GM23248 (cell line): ENCODE results near the gene ATP10D. TPM values are rescaled to one million over a fixed set of nuclear protein-coding genes. Genes with fewer than 3 reads are reported as not detected.

Experiments
- DNase-seq: peaks from one replicate; pipeline ENCODE4 v3.0.0-alpha.2; 2015
- H2AFZ ChIP-seq: fragments of 200-600 bp; sonication (generic); 2 replicates; pipeline ENCODE4 v1.6.1; 2016; ENCODE audit warnings: antibody characterized with exemption
- H3F3A ChIP-seq: fragments of 200-600 bp; sonication (generic); 2 replicates; pipeline ENCODE4 v1.6.1; 2016; ENCODE audit warnings: mild to moderate bottlenecking, antibody characterized with exemption, mixed run types; ENCODE audit not compliant: insufficient read depth
- H3K27ac ChIP-seq: fragments of 200-600 bp; sonication (generic); 2 replicates; pipeline ENCODE4 v1.5.1; 2016; ENCODE audit warnings: mild to moderate bottlenecking
- H3K27me3 ChIP-seq: fragments of 200-600 bp; sonication (generic); replicated peaks from 2 replicates; pipeline ENCODE4 v1.6.1; 2016; ENCODE audit warnings: mild to moderate bottlenecking; ENCODE audit not compliant: insufficient read depth
- H3K36me3 ChIP-seq: fragments of 200-600 bp; sonication (generic); 2 replicates; pipeline ENCODE4 v1.6.1; 2016; ENCODE audit warnings: low read depth, mild to moderate bottlenecking
- H3K4me1 ChIP-seq: fragments of 200-600 bp; sonication (generic); 2 replicates; pipeline ENCODE4 v1.6.1; 2016; ENCODE audit warnings: mild to moderate bottlenecking; ENCODE audit not compliant: insufficient read depth
- H3K4me2 ChIP-seq: fragments of 200-600 bp; sonication (generic); one replicate; pipeline ENCODE4 v1.6.1; 2016; ENCODE audit warnings: mild to moderate bottlenecking; ENCODE audit not compliant: unreplicated experiment
- H3K4me3 ChIP-seq: fragments of 200-600 bp; sonication (generic); 2 replicates; pipeline ENCODE4 v1.5.1; 2016; ENCODE audit warnings: mild to moderate bottlenecking
- H3K79me2 ChIP-seq: fragments of 200-600 bp; sonication (generic); 2 replicates; pipeline ENCODE4 v1.6.1; 2016; ENCODE audit warnings: mild to moderate bottlenecking; ENCODE audit not compliant: insufficient read depth
- H3K9ac ChIP-seq: fragments of 200-600 bp; sonication (generic); 2 replicates; pipeline ENCODE4 v1.6.1; 2016; ENCODE audit warnings: mild to moderate bottlenecking
- H3K9me2 ChIP-seq: fragments of 200-600 bp; sonication (generic); 2 replicates; pipeline ENCODE4 v1.6.1; 2016; ENCODE audit warnings: mixed run types, mild to moderate bottlenecking, moderate library complexity; ENCODE audit not compliant: insufficient read depth
- H3K9me3 ChIP-seq: fragments of 200-600 bp; sonication (generic); one replicate; pipeline ENCODE4 v1.6.1; 2017; ENCODE audit warnings: low read depth
- H4K20me1 ChIP-seq: fragments of 200-600 bp; sonication (generic); 2 replicates; pipeline ENCODE4 v1.6.0; 2016; ENCODE audit not compliant: insufficient read depth
- EZH2 ChIP-seq: fragments of 200-600 bp; sonication (generic); IDR thresholded peaks from 2 replicates; pipeline ENCODE4 v1.6.1; 2018; ENCODE audit warnings: antibody characterized with exemption, mild to moderate bottlenecking; ENCODE audit not compliant: insufficient read depth, poor library complexity, severe bottlenecking
- EZH2phosphoT487 ChIP-seq: fragments of 200-600 bp; sonication (generic); IDR thresholded peaks from 2 replicates; pipeline ENCODE4 v1.6.1; 2018; ENCODE audit warnings: antibody characterized with exemption, moderate library complexity, mild to moderate bottlenecking, low read depth; ENCODE audit not compliant: insufficient read depth
- WGBS, 2 experiments: methylation state at CpG; one replicate each; pipeline ENCODE4 v1.1.6; 2015 to 2017; ENCODE audit warnings: low lambda C conversion rate in 2 of 2, low coverage in 1 of 2; ENCODE audit errors: missing lambda C conversion rate in 2 of 2; 5-methylcytosine and 5-hydroxymethylcytosine counted together
- in situ Hi-C: fragments of 300-500 bp; cut with MboI; formaldehyde crosslinking; loops from 2 replicates; pipeline ENCODE4 v1.15.0; 2020
- polyA plus RNA-seq: library from polyadenylated mRNA; unstranded; fragments of >200 nt; fragmentation: Nextera tagmentation; extraction: Ambion mirVana; gene quantifications from 2 replicates; pipeline ENCODE4 v1.2.1, GENCODE V29; 2016
- total RNA-seq: library from RNA; depleted of rRNA; stranded (reverse); fragments of >200 nt; shearing (Covaris generic); gene quantifications from 2 replicates; pipeline ENCODE4 v1.2.3, GENCODE V29; 2014; rRNA removed

Gene ATP10D
- total and polyA plus RNA-seq, 2 experiments from 2014 or later = 34.9 to 45.4 TPM

GRCh38 chr4:47641755-47642154, 156.7 kb downstream of the ATP10D start:
- Histone ChIP-seq H3K4me1 (peaks cover 9% of the 10 kb centered on the region), H2AFZ (no peak overlapping the region), H3K27ac (no peak overlapping the region), H3K9me2 (no peaks in the 10 kb centered on the region), H3K4me2 (no peak overlapping the region), H3K79me2 (no peaks in the 10 kb centered on the region), H4K20me1 (no peaks in the 10 kb centered on the region), H3K27me3 (no peaks in the 10 kb centered on the region), H3K4me3 (no peak overlapping the region), H3K9ac (no peak overlapping the region), H3F3A (no peaks in the 10 kb centered on the region), H3K36me3 (no peaks in the 10 kb centered on the region), H3K9me3 (no peaks in the 10 kb centered on the region)
- 45 to 61% methylated on average over 1 of the region's 1 CpG for WGBS, 2 experiments
- in situ Hi-C loops = no loop called here
- DNase-seq = peak; percentile 4
- TF ChIP-seq EZH2phosphoT487 (no peak), EZH2 (no peak)

GRCh38 chr4:47642191-47642830, 157.2 kb downstream of the ATP10D start:
- no peaks in the 10 kb centered on the region for H3K79me2 ChIP-seq
- TF ChIP-seq EZH2phosphoT487 (no peak), EZH2 (no peak)
- H3K27ac ChIP-seq = no peak overlapping the region
- H4K20me1 ChIP-seq = no peaks in the 10 kb centered on the region
- H3K9me2 ChIP-seq = no peaks in the 10 kb centered on the region
- H2AFZ ChIP-seq = no peak overlapping the region
- DNase-seq = no peak
- H3K36me3 ChIP-seq = no peaks in the 10 kb centered on the region
- no peaks in the 10 kb centered on the region for H3K9me3 ChIP-seq
- H3F3A ChIP-seq = no peaks in the 10 kb centered on the region
- WGBS, 2 experiments = 79 to 81% methylated on average over 6 of the region's 6 CpGs
- peaks cover 9% of the 10 kb centered on the region for H3K4me1 ChIP-seq
- no peaks in the 10 kb centered on the region for H3K27me3 ChIP-seq
- H3K9ac ChIP-seq = no peak overlapping the region
- in situ Hi-C loops = no loop called here
- no peak overlapping the region for H3K4me3 ChIP-seq
- H3K4me2 ChIP-seq = no peak overlapping the region

Other genes starting within 250 kb of the ATP10D start
- gene COMMD8, start 21.6 kb upstream of the ATP10D start, total RNA-seq = 41.7 and 58.0 TPM in 2 replicates
- gene COMMD8, start 21.6 kb upstream of the ATP10D start, polyA plus RNA-seq = 71.7 and 74.9 TPM in 2 replicates